Neural cell (in vitro differentiated cells): ENCODE measurements around the gene OTUB2. TPM values are rescaled to one million over a fixed set of nuclear protein-coding genes. Genes with fewer than 3 reads are reported as not detected.

Experiments used
- H2AFZ ChIP-seq: fragments of 200-600, 300-800 bp; sonication (generic), shearing (Covaris generic); 2 replicates; pipeline ENCODE4 v1.6.0; 2014; ENCODE audit warnings: low read depth, mild to moderate bottlenecking, antibody characterized with exemption, low read length, moderate library complexity
- H3F3A ChIP-seq: fragments of 200-600 bp; shearing (Covaris generic); 2 replicates; pipeline ENCODE4 v1.6.1; 2016; ENCODE audit warnings: mild to moderate bottlenecking, moderate library complexity, mixed read lengths, antibody characterized with exemption, low read length; ENCODE audit not compliant: insufficient read depth, poor library complexity, severe bottlenecking
- H3K27ac ChIP-seq: fragments of 200-600, 300-800 bp; sonication (generic), shearing (Covaris generic); 2 replicates; pipeline ENCODE4 v1.5.1; 2014; ENCODE audit warnings: mild to moderate bottlenecking, low read length, moderate library complexity
- H3K27me3 ChIP-seq: fragments of 300-800, 200-600 bp; sonication (generic), shearing (Covaris generic); 2 replicates; pipeline ENCODE4 v1.6.0; 2014; ENCODE audit warnings: mild to moderate bottlenecking, low read depth, low read length, moderate library complexity; ENCODE audit not compliant: insufficient read depth
- H3K36me3 ChIP-seq: fragments of 300-800, 200-600 bp; sonication (generic), shearing (Covaris generic); 2 replicates; pipeline ENCODE4 v1.5.1; 2014; ENCODE audit warnings: mild to moderate bottlenecking, antibody characterized with exemption, low read length, moderate library complexity; ENCODE audit not compliant: insufficient read depth
- H3K4me2 ChIP-seq: fragments of 300-800, 200-600 bp; sonication (generic), shearing (Covaris generic); 2 replicates; pipeline ENCODE4 v1.6.0; 2014; ENCODE audit warnings: mild to moderate bottlenecking, low read length
- H3K4me3 ChIP-seq: fragments of 300-800, 200-600 bp; sonication (generic), shearing (Covaris generic); 2 replicates; pipeline ENCODE4 v1.5.1; 2014; ENCODE audit warnings: mild to moderate bottlenecking, low read length, moderate library complexity
- H3K79me2 ChIP-seq: fragments of 200-600 bp; shearing (Covaris generic); replicated peaks from 2 replicates; pipeline ENCODE4 v1.6.0; 2014; ENCODE audit warnings: mild to moderate bottlenecking, low read length, moderate library complexity; ENCODE audit not compliant: insufficient read depth
- H3K9ac ChIP-seq: fragments of 300-800, 200-600 bp; sonication (generic), shearing (Covaris generic); 2 replicates; pipeline ENCODE4 v1.6.1; 2016; ENCODE audit warnings: mild to moderate bottlenecking, low read length, mixed read lengths
- H3K9me2 ChIP-seq: fragments of 200-600 bp; shearing (Covaris generic); 2 replicates; pipeline ENCODE4 v1.6.1; 2016; ENCODE audit warnings: mild to moderate bottlenecking, low read length, mixed read lengths; ENCODE audit not compliant: insufficient read depth
- H3K9me3 ChIP-seq: fragments of 200-600, 300-800 bp; sonication (generic), shearing (Covaris generic); 2 replicates; pipeline ENCODE4 v1.6.1; 2016; ENCODE audit warnings: mild to moderate bottlenecking, mixed run types, low read length, moderate library complexity, mixed read lengths
- H4K20me1 ChIP-seq: fragments of 200-600 bp; shearing (Covaris generic); 2 replicates; pipeline ENCODE4 v1.6.1; 2016; ENCODE audit warnings: mild to moderate bottlenecking, mixed run types; ENCODE audit not compliant: insufficient read depth
- EP300 ChIP-seq: fragments of 450-650 bp; conservative IDR thresholded peaks from 2 replicates; pipeline ENCODE4 v1.6.1; 2014; ENCODE audit warnings: antibody characterized with exemption, mild to moderate bottlenecking, moderate library complexity; ENCODE audit not compliant: poor library complexity, severe bottlenecking
- EZH2 ChIP-seq: fragments of 200-600, 300-800 bp; shearing (Covaris generic), sonication (generic); IDR thresholded peaks from 2 replicates; pipeline ENCODE4 v1.6.1; 2014; ENCODE audit warnings: antibody characterized with exemption, low read length, borderline replicate concordance, mild to moderate bottlenecking; ENCODE audit not compliant: insufficient read depth, poor library complexity, severe bottlenecking
- MXI1 ChIP-seq: fragments of 450-650 bp; conservative IDR thresholded peaks from 2 replicates; pipeline ENCODE4 v1.6.1; 2014; ENCODE audit warnings: antibody characterized with exemption, mild to moderate bottlenecking; ENCODE audit not compliant: poor library complexity, severe bottlenecking
- POLR2AphosphoS5 ChIP-seq: IDR thresholded peaks from 2 replicates; pipeline ENCODE4 v1.6.1; 2012
- RAD21 ChIP-seq: fragments of 450-650 bp; conservative IDR thresholded peaks from 2 replicates; pipeline ENCODE4 v1.6.1; 2014; ENCODE audit warnings: antibody characterized with exemption, mild to moderate bottlenecking, moderate library complexity
- SMC3 ChIP-seq: fragments of 450-650 bp; conservative IDR thresholded peaks from 2 replicates; pipeline ENCODE4 v1.6.1; 2014; ENCODE audit warnings: antibody characterized with exemption, mild to moderate bottlenecking, moderate library complexity; ENCODE audit not compliant: poor library complexity
- TAF1 ChIP-seq: IDR thresholded peaks from 2 replicates; pipeline ENCODE4 v1.6.1; 2012; ENCODE audit warnings: low read depth
- polyA plus RNA-seq: library from polyadenylated mRNA; depleted of rRNA; stranded (reverse); fragments of >200 nt; gene quantifications from 2 replicates; pipeline ENCODE4 v1.2.3, GENCODE V29; 2014
- TF ChIP-seq, protein P1 (sequence below): IDR thresholded peaks from 2 replicates; pipeline ENCODE4 v1.6.1; 2012; ENCODE audit warnings: borderline replicate concordance
- TF ChIP-seq, protein P2 (sequence below): fragments of 450-650 bp; IDR thresholded peaks from 2 replicates; pipeline ENCODE4 v1.5.1; 2014; ENCODE audit warnings: antibody characterized with exemption, mild to moderate bottlenecking, moderate library complexity; ENCODE audit not compliant: poor library complexity, severe bottlenecking

Gene OTUB2
- polyA plus RNA-seq, 1 donor from 2014 or later = 2.5 TPM

DNA sequence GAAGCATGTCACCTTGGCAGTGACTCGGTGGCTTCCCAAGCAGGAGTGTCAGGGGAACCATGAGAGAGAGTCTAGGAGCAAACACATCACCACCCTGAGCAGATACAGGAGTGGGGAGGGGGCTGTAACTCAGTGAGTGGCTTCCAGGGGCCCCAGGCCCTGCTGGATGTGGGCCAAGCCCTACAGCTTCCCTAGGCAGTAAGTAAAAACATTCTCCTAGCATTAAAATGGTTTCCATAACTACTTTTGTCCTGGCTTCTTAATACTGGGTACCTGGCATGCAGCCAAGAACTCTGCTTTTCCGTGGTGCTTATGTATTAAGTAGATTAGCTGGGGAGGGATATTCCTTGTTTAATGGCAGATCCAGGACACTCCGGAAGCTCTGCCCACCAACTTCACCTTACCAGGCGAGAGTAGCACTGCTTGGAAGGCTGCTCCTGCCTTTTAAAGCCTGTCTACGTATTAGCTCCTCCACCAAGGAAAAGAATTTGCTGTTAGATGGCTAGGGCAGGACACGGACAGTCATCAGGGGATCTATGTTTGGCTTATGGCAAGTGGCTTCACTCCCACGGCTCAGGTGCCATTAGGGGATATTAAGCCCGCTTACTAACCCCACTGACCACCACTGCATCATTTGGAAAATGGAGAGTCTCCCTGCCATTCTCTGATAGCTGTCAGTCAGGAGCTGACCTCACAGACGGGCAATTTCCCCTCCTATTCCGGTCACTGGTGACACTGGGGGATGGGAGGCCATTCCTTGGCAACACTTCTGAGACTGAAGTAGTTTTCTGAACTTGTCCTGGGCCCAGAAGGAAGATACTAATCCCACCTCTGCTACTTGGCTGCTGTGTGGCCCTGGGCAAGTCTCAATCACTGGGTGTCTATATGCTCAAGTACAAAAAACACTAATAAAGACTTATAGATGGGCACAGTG lies 22.8 kb downstream of the OTUB2 start:
- Histone ChIP-seq H3K27ac (no peak overlapping the region), H3K4me3 (no peak overlapping the region), H3K27me3 (no peaks in the 10 kb centered on the region), H3K9me2 (no peaks in the 10 kb centered on the region), H3K9me3 (no peaks in the 10 kb centered on the region), H3K36me3 (peaks cover 9% of the 10 kb centered on the region), H2AFZ (no peak overlapping the region), H3F3A (no peaks in the 10 kb centered on the region), H3K9ac (no peak overlapping the region), H3K4me2 (no peak overlapping the region), H4K20me1 (no peaks in the 10 kb centered on the region), H3K79me2 (no peaks in the 10 kb centered on the region)
- TF ChIP-seq, protein P1, sequence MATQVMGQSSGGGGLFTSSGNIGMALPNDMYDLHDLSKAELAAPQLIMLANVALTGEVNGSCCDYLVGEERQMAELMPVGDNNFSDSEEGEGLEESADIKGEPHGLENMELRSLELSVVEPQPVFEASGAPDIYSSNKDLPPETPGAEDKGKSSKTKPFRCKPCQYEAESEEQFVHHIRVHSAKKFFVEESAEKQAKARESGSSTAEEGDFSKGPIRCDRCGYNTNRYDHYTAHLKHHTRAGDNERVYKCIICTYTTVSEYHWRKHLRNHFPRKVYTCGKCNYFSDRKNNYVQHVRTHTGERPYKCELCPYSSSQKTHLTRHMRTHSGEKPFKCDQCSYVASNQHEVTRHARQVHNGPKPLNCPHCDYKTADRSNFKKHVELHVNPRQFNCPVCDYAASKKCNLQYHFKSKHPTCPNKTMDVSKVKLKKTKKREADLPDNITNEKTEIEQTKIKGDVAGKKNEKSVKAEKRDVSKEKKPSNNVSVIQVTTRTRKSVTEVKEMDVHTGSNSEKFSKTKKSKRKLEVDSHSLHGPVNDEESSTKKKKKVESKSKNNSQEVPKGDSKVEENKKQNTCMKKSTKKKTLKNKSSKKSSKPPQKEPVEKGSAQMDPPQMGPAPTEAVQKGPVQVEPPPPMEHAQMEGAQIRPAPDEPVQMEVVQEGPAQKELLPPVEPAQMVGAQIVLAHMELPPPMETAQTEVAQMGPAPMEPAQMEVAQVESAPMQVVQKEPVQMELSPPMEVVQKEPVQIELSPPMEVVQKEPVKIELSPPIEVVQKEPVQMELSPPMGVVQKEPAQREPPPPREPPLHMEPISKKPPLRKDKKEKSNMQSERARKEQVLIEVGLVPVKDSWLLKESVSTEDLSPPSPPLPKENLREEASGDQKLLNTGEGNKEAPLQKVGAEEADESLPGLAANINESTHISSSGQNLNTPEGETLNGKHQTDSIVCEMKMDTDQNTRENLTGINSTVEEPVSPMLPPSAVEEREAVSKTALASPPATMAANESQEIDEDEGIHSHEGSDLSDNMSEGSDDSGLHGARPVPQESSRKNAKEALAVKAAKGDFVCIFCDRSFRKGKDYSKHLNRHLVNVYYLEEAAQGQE = no peak
- no peak for TF ChIP-seq RAD21
- no peak for TF ChIP-seq TAF1
- TF ChIP-seq EZH2 = no peak
- TF ChIP-seq SMC3 = no peak
- TF ChIP-seq, protein P2, sequence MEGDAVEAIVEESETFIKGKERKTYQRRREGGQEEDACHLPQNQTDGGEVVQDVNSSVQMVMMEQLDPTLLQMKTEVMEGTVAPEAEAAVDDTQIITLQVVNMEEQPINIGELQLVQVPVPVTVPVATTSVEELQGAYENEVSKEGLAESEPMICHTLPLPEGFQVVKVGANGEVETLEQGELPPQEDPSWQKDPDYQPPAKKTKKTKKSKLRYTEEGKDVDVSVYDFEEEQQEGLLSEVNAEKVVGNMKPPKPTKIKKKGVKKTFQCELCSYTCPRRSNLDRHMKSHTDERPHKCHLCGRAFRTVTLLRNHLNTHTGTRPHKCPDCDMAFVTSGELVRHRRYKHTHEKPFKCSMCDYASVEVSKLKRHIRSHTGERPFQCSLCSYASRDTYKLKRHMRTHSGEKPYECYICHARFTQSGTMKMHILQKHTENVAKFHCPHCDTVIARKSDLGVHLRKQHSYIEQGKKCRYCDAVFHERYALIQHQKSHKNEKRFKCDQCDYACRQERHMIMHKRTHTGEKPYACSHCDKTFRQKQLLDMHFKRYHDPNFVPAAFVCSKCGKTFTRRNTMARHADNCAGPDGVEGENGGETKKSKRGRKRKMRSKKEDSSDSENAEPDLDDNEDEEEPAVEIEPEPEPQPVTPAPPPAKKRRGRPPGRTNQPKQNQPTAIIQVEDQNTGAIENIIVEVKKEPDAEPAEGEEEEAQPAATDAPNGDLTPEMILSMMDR = no peak
- TF ChIP-seq POLR2AphosphoS5 = no peak
- no peak for TF ChIP-seq EP300
- no peak for TF ChIP-seq MXI1

DNA sequence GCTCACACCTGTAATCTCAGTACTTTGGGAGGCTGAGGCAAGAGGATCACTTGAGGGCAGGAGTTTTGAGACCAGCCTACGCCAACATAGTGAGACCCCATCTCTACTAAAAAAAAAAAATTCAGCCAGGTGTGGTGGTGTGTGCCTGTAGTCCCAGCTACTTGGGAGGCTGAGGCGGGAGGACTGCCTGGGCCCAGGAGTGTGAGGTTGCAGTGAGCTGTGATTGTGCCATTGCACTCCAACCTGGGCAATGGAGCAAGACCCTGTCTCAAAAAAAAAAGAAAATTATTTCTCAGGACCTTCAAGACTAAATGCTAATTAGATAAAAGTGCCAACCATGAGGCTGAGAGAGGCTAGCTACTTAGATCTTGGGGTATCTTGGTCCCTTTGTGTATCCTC lies 23.5 kb downstream of the OTUB2 start:
- H3K36me3 ChIP-seq = peaks cover 9% of the 10 kb centered on the region
- no peak for TF ChIP-seq EZH2
- TF ChIP-seq SMC3 = no peak
- TF ChIP-seq RAD21 = no peak
- no peak for TF ChIP-seq POLR2AphosphoS5
- TF ChIP-seq, protein P1 = no peak
- TF ChIP-seq, protein P2 = no peak
- TF ChIP-seq EP300 = no peak
- no peak for TF ChIP-seq MXI1
- no peak for TF ChIP-seq TAF1
- H3K27ac ChIP-seq = no peak overlapping the region
- H3K9ac ChIP-seq = no peak overlapping the region
- H4K20me1 ChIP-seq = no peaks in the 10 kb centered on the region
- no peaks in the 10 kb centered on the region for H3K27me3 ChIP-seq
- H3F3A ChIP-seq = no peaks in the 10 kb centered on the region
- H3K79me2 ChIP-seq = no peaks in the 10 kb centered on the region
- H2AFZ ChIP-seq = no peak overlapping the region
- no peak overlapping the region for H3K4me3 ChIP-seq
- no peak overlapping the region for H3K4me2 ChIP-seq
- H3K9me3 ChIP-seq = no peaks in the 10 kb centered on the region
- no peaks in the 10 kb centered on the region for H3K9me2 ChIP-seq
